ENCODE results near the gene TMEM158.

GRCh38 chr3:45272032-45272810, 46.1 kb upstream of the TMEM158 start:
- TF ChIP-seq EZH2 (IDR thresholded peaks at IDR 0.05) (no peak), POLR2A (IDR thresholded peaks at IDR 0.05; ENCODE audit: borderline replicate concordance, extremely low read depth, insufficient read depth, insufficient read length) (no peak), POLR2AphosphoS5 (IDR thresholded peaks at IDR 0.05; ENCODE audit: low read depth, low read length) (no peak), CTCF (IDR thresholded peaks at IDR 0.05 in 2 of 3, conservative IDR thresholded peaks at IDR 0.05 in 1 of 3; ENCODE audit: borderline replicate concordance in 1 of 3, insufficient read depth in 1 of 3, low read depth in 2 of 3, low read length in 2 of 3) (no peak), ZNF274 (IDR thresholded peaks at IDR 0.05; ENCODE audit: low read depth, low read length) (no peak), SIN3A (IDR thresholded peaks at IDR 0.05; ENCODE audit: low read depth) (no peak), SP1 (IDR thresholded peaks at IDR 0.05; ENCODE audit: low read depth) (no peak)

All from HCT116 (cell line).